ENCODE data around the gene RIPK4.

DNA sequence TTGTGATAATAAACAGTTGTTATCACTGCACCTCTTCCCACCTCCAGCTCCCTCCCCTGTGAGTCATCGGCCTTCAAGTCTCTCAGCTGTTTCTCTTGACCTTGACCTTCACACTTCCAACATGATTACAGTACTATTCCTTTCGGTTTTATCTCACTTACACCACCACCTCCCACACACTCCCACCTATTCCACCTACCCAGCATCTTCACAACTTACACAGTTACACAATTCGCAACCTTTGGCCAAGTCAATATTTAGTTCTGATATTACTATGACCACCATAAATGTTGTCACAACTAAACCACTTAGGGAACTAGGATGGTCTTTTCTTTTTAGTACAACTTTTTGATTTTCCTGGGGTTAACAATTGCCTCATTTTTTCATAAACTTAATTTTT is 60.2 kb downstream of the RIPK4 start:
- TF ChIP-seq CTCF (IDR thresholded peaks at IDR 0.05) = no peak
- no peak for TF ChIP-seq POLR2A (IDR thresholded peaks at IDR 0.05; ENCODE audit: low read depth)
- no peak for TF ChIP-seq POLR2AphosphoS5 (IDR thresholded peaks at IDR 0.05)

Data from esophagus muscularis mucosa (tissue), 3 donors.